Panc1 (cell line): ENCODE data around the gene ZDHHC18. TPM values are rescaled to one million over a fixed set of nuclear protein-coding genes. Genes with fewer than 3 reads are reported as not detected.

Experiments used
- ATAC-seq: fragments of 200-7000 bp; cut with Tn5 transposase; 2 replicates; pipeline ENCODE4 v1.9.1; 2020; ENCODE audit warnings: mild to moderate bottlenecking, moderate library complexity
- BruUV-seq: library from RNA; stranded (reverse); fragments of 400-500 nt; replicated peaks from 2 replicates; lab custom pipeline; 2021; lab: Mats Ljungman, UMichigan
- CTCF ChIA-PET: fragments of 300-600 bp; sonication (Branson Sonifier 250); formaldehyde crosslinking; loops from one replicate; lab custom pipeline; 2022; ENCODE audit warnings: antibody characterized with exemption; lab: Charles Lee
- POLR2A ChIA-PET: fragments of 300-600 bp; sonication (Branson Sonifier 250); formaldehyde crosslinking; loops from one replicate; lab custom pipeline; 2022; ENCODE audit warnings: antibody characterized with exemption; lab: Charles Lee
- DNase-seq: peaks from one replicate; pipeline ENCODE4 v3.0.0-alpha.2; 2010; ENCODE audit warnings: low read depth, low spot score
- H3K27ac ChIP-seq: 2 replicates; pipeline ENCODE4 v1.5.1; 2011; ENCODE audit warnings: mild to moderate bottlenecking, low read length, inconsistent platforms
- H3K27me3 ChIP-seq: fragments of 200-500 bp; sonication (Bioruptor generic); 2 replicates; pipeline ENCODE4 v1.6.0; 2014; ENCODE audit warnings: low read length, inconsistent platforms; ENCODE audit not compliant: control insufficient read depth, insufficient read depth
- H3K36me3 ChIP-seq: fragments of 200-500 bp; sonication (Bioruptor generic); 2 replicates; pipeline ENCODE4 v1.5.1; 2014; ENCODE audit warnings: inconsistent platforms, mild to moderate bottlenecking, low read length, moderate library complexity; ENCODE audit not compliant: control insufficient read depth, insufficient read depth
- H3K4me1 ChIP-seq: 2 replicates; pipeline ENCODE4 v1.5.1; 2011; ENCODE audit warnings: inconsistent platforms, mild to moderate bottlenecking, low read length, moderate library complexity; ENCODE audit not compliant: control insufficient read depth, insufficient read depth
- H3K4me3 ChIP-seq, 2 experiments: 2 replicates each; pipeline ENCODE4 v1.5.1; 2011 to 2012; ENCODE audit warnings: low read depth in 2 of 2, low read length in 2 of 2, mild to moderate bottlenecking in 2 of 2, inconsistent platforms in 1 of 2, moderate library complexity in 1 of 2
- H3K9me3 ChIP-seq: fragments of 200-500 bp; sonication (Bioruptor generic); 2 replicates; pipeline ENCODE4 v1.5.1; 2014; ENCODE audit warnings: low read depth, mild to moderate bottlenecking, inconsistent platforms, low read length, moderate library complexity; ENCODE audit not compliant: control insufficient read depth, insufficient read depth
- POLR2AphosphoS5 ChIP-seq: IDR thresholded peaks from 2 replicates; pipeline ENCODE4 v1.6.1; 2012; ENCODE audit warnings: mild to moderate bottlenecking, low read depth, low read length, moderate library complexity
- SIN3A ChIP-seq: IDR thresholded peaks from 2 replicates; pipeline ENCODE4 v1.6.1; 2012; ENCODE audit warnings: low read depth, mild to moderate bottlenecking, low read length, moderate library complexity, borderline replicate concordance; ENCODE audit not compliant: insufficient read depth
- TCF7L2 ChIP-seq: IDR thresholded peaks from 2 replicates; pipeline ENCODE4 v1.6.1; 2011; ENCODE audit warnings: mild to moderate bottlenecking, low read depth, low read length, inconsistent platforms
- in situ Hi-C: cut with HindIII; loops from 2 replicates; pipeline ENCODE4 v1.10.0; 2016; ENCODE audit warnings: low sequenced_read_pairs, low pct_unique_long_range_greater_than_20kb
- intact Hi-C: fragments of 100-400 bp; cut with micrococcal nuclease; formaldehyde crosslinking; loops from one replicate; pipeline ENCODE4 v1.10.0; 2022; ENCODE audit not compliant: unreplicated experiment
- total RNA-seq: library from RNA; stranded (reverse); gene quantifications from one replicate; pipeline ENCODE4 v1.2.1, GENCODE V29; 2021; ENCODE audit not compliant: unreplicated experiment
- TF ChIP-seq, protein P1 (sequence below), 2 experiments: IDR thresholded peaks; 2 replicates each; pipeline ENCODE4 v1.6.1; 2011 to 2012; ENCODE audit warnings: low read depth in 2 of 2, control low read depth in 1 of 2, low read length in 1 of 2, mild to moderate bottlenecking in 1 of 2, moderate library complexity in 1 of 2; ENCODE audit not compliant: insufficient read depth in 1 of 2
- TF ChIP-seq, protein P2 (sequence below): fragments of 450-650 bp; IDR thresholded peaks from 2 replicates; pipeline ENCODE4 v1.5.1; 2017; ENCODE audit warnings: mild to moderate bottlenecking

Gene ZDHHC18
- total RNA-seq, 1 experiment from 2014 or later = 45.4 TPM

DNA sequence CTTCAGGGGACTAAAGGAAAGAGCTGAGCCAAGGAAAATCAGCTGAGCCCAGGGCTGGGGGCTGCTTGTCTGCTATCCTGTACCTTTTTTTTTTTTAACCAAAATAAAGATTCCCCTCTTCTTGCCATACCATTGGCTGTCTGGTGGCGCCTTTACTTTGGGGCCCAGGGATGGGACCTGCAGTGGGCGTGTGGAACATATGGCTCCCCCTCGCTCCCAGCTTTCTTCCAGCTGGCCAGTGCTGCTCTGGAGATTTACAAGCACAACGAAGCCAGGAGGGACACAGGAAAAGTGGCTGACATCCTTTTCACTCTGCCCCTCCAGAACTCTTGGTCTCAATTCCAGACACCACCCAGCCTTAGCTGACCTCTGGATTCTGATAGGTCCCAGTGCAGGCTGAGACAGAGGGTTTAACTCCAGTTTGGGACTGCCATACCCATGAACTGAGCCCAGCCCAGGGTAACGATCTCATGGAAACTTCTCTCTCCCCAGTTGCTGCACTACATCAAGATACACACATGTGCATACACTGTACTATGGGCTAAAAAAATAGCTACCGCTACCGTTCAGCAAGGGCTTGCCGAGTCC, 31.1 kb downstream of the ZDHHC18 start:
- ChIA-PET CTCF (interaction anchor here (0.5 to 0.8 kb wide), 2 partner anchors 17 to 263 kb away, joined by 3 read pairs; no protein-coding TSS in a partner anchor), POLR2A (interaction anchor here (0.8 kb wide), 1 partner anchor 25 kb away, joined by 3 read pairs; no protein-coding TSS in a partner anchor)
- H3K4me1 ChIP-seq = peaks cover 15% of the 10 kb centered on the region
- intact Hi-C loops (no loop called here), in situ Hi-C loops (no loop called here)
- no peaks in the 10 kb centered on the region for H3K9me3 ChIP-seq
- no peak overlapping the region for H3K27ac ChIP-seq
- H3K4me3 ChIP-seq = no peak overlapping the region
- TF ChIP-seq SIN3A = no peak
- no peak for TF ChIP-seq TCF7L2
- TF ChIP-seq, protein P1, sequence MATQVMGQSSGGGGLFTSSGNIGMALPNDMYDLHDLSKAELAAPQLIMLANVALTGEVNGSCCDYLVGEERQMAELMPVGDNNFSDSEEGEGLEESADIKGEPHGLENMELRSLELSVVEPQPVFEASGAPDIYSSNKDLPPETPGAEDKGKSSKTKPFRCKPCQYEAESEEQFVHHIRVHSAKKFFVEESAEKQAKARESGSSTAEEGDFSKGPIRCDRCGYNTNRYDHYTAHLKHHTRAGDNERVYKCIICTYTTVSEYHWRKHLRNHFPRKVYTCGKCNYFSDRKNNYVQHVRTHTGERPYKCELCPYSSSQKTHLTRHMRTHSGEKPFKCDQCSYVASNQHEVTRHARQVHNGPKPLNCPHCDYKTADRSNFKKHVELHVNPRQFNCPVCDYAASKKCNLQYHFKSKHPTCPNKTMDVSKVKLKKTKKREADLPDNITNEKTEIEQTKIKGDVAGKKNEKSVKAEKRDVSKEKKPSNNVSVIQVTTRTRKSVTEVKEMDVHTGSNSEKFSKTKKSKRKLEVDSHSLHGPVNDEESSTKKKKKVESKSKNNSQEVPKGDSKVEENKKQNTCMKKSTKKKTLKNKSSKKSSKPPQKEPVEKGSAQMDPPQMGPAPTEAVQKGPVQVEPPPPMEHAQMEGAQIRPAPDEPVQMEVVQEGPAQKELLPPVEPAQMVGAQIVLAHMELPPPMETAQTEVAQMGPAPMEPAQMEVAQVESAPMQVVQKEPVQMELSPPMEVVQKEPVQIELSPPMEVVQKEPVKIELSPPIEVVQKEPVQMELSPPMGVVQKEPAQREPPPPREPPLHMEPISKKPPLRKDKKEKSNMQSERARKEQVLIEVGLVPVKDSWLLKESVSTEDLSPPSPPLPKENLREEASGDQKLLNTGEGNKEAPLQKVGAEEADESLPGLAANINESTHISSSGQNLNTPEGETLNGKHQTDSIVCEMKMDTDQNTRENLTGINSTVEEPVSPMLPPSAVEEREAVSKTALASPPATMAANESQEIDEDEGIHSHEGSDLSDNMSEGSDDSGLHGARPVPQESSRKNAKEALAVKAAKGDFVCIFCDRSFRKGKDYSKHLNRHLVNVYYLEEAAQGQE (IDR thresholded peaks at IDR 0.05; ENCODE audit: insufficient read depth in 1 of 2, low read depth in 2 of 2, low read length in 1 of 2) = no peak
- TF ChIP-seq, protein P2, sequence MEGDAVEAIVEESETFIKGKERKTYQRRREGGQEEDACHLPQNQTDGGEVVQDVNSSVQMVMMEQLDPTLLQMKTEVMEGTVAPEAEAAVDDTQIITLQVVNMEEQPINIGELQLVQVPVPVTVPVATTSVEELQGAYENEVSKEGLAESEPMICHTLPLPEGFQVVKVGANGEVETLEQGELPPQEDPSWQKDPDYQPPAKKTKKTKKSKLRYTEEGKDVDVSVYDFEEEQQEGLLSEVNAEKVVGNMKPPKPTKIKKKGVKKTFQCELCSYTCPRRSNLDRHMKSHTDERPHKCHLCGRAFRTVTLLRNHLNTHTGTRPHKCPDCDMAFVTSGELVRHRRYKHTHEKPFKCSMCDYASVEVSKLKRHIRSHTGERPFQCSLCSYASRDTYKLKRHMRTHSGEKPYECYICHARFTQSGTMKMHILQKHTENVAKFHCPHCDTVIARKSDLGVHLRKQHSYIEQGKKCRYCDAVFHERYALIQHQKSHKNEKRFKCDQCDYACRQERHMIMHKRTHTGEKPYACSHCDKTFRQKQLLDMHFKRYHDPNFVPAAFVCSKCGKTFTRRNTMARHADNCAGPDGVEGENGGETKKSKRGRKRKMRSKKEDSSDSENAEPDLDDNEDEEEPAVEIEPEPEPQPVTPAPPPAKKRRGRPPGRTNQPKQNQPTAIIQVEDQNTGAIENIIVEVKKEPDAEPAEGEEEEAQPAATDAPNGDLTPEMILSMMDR = no peak
- no peak for TF ChIP-seq POLR2AphosphoS5
- BruUV-seq = no TSS peak
- H3K36me3 ChIP-seq = no peaks in the 10 kb centered on the region
- DNase-seq = no peak
- H3K27me3 ChIP-seq = no peaks in the 10 kb centered on the region
- ATAC-seq = no peak

DNA sequence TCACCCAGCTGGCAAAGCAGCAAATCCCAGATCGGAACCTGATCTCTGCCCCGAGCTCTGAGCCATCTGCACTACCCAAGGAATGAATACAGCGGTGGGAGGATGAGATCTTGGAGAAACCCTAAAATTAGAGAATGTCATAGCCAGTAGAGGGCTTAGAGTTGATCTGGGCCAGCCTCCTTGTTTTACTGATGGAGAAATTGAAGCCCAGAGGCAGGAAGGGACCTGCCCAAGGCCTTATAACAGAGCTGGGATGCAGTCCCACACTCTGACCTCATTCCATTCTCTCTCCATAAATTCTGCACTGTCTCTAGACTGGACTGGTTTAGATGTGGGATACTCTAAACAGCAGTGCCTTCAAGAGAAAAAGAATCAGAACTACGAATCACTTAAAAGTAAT, 31.7 kb downstream of the ZDHHC18 start:
- intact Hi-C loops (no loop called here), in situ Hi-C loops (no loop called here)
- ATAC-seq (no peak), DNase-seq (no peak)
- Histone ChIP-seq H3K4me1 (peaks cover 18% of the 10 kb centered on the region), H3K27ac (no peak overlapping the region), H3K27me3 (no peaks in the 10 kb centered on the region), H3K9me3 (no peaks in the 10 kb centered on the region), H3K36me3 (no peaks in the 10 kb centered on the region; the same call in 1 of the 2 replicates), H3K4me3 (no peak overlapping the region)
- no TSS peak for BruUV-seq
- ChIA-PET POLR2A (no interaction called here), CTCF (interaction anchor here (0.5 to 0.8 kb wide), 2 partner anchors 17 to 263 kb away, joined by 3 read pairs; no protein-coding TSS in a partner anchor)
- no peak for TF ChIP-seq SIN3A
- TF ChIP-seq, protein P2 = no peak
- TF ChIP-seq, protein P1 (IDR thresholded peaks at IDR 0.05; ENCODE audit: insufficient read depth in 1 of 2, low read depth in 2 of 2, low read length in 1 of 2) = no peak
- TF ChIP-seq POLR2AphosphoS5 = no peak
- no peak for TF ChIP-seq TCF7L2
